GM12892 (cell line): ENCODE results near the gene BTBD10.

Source experiments
- POLR2A ChIP-seq: IDR thresholded peaks from 2 replicates; pipeline ENCODE4 v1.6.1; 2011; ENCODE audit warnings: low read depth, low read length, control low read depth
- POLR2AphosphoS5 ChIP-seq: IDR thresholded peaks from 2 replicates; pipeline ENCODE4 v1.6.1; 2011; ENCODE audit warnings: low read depth, low read length, control low read depth
- TAF1 ChIP-seq: IDR thresholded peaks from 2 replicates; pipeline ENCODE4 v1.6.1; 2011; ENCODE audit warnings: low read depth, mild to moderate bottlenecking, control low read depth, low read length, borderline replicate concordance

DNA sequence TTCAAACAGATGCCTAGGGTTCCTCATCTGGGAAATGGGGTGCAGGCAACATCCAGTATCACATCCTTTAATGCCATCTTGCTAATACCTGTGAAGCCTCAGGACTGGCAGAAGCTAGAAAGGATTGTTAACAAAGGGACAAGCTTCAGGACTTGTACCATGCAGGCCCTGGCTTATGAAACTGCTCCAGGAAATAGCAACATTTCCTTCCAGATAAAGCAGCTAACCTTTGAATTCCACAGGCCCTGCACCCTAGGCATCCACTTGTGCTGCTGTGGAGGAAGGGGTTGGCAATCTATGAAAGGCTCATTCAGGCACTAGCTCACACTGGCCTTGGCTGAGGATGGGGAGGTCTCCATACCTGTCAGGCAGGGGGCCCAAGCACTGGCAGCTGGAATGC lies 87.2 kb downstream of the BTBD10 start:
- TF ChIP-seq POLR2A (no peak), TAF1 (no peak), POLR2AphosphoS5 (no peak)
